OCI-LY3 (cell line): Measurements from ENCODE around the gene PALM3.

Experiments
- EZH2phosphoT487 ChIP-seq: fragments of 200-600 bp; shearing (Covaris generic); IDR thresholded peaks from 2 replicates; pipeline ENCODE4 v1.6.1; 2018; ENCODE audit warnings: antibody characterized with exemption, mixed run types, low read depth
- TF ChIP-seq, protein P1 (sequence below): fragments of 200-600, 300-600 bp; sonication (generic); IDR thresholded peaks from 2 replicates; pipeline ENCODE4 v1.5.1; 2014; ENCODE audit warnings: antibody characterized with exemption, low read length, low read depth

DNA sequence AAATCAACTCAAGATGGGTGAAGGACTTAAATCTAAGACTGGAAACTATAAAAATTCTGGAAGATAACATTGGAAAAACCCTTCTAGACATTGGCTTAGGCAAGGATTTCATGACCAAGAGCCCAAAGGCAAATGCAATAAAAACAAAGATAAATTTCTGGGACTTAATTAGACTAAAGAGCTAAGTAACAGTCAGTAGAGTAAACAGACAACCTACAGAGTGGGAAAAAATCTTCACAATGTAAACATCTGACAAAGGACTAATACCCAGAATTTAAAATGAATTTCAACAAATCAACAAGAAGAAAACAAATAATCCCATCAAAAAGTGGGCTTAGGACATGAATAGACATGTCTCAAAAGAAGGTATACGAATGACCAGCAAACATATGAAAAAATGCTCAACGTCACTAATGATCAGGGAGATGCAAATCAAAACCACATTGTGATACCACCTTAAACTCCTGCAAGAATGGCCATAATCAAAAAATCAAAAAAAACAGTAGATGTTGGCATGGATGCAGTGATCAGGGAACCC is 49.4 kb downstream of the PALM3 start:
- TF ChIP-seq, protein P1, sequence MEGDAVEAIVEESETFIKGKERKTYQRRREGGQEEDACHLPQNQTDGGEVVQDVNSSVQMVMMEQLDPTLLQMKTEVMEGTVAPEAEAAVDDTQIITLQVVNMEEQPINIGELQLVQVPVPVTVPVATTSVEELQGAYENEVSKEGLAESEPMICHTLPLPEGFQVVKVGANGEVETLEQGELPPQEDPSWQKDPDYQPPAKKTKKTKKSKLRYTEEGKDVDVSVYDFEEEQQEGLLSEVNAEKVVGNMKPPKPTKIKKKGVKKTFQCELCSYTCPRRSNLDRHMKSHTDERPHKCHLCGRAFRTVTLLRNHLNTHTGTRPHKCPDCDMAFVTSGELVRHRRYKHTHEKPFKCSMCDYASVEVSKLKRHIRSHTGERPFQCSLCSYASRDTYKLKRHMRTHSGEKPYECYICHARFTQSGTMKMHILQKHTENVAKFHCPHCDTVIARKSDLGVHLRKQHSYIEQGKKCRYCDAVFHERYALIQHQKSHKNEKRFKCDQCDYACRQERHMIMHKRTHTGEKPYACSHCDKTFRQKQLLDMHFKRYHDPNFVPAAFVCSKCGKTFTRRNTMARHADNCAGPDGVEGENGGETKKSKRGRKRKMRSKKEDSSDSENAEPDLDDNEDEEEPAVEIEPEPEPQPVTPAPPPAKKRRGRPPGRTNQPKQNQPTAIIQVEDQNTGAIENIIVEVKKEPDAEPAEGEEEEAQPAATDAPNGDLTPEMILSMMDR, result no peak
- no peak for TF ChIP-seq EZH2phosphoT487
